ENCODE measurements around the gene PTK6.

Gene PTK6

DNA sequence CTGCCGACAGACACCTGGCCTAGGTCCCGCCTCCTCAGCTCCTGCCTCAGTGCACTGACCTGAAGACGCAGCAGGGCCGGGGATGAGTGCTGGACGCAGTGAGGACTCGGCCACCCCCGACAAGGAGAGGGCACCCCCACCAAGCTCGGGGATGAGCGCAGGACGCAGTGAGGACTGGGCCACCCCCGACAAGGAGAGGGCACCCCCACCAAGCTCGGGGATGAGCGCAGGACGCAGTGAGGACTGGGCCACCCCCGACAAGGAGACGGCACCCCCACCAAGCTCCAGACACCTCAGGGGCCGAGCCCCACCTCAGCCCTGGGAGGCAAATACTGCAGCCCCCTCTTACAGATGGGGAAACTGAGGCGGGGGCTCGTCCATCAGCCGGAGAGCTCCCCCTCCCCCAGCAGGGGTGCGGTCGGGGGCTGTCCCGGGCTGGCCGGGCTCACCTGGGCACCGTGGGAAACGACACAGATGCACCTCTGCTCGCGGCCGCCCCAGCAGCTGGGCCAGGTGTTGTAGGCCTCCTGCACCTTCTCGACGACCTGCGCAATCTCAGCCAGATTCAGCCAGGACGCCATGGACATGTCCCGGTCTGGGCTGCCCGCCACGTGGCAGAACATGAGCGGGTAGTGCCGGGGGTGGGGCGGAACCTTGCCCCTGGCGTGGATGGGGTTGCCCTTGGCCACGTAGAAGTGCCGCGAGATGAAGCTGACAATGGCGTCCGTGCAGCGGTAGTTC is 29.4 kb upstream of the PTK6 start:
- no peak for ATAC-seq
- TF ChIP-seq OSR1 (CRISPR knock-in tag; IDR thresholded peaks at IDR 0.05) (no peak), ARNTL (CRISPR knock-in tag; IDR thresholded peaks at IDR 0.05; ENCODE audit: borderline replicate concordance, low read depth) (no peak), CSRNP3 (CRISPR knock-in tag; IDR thresholded peaks at IDR 0.05) (no peak), CSDC2 (CRISPR knock-in tag; IDR thresholded peaks at IDR 0.05) (no peak), PATZ1 (CRISPR knock-in tag; IDR thresholded peaks at IDR 0.05; ENCODE audit: borderline replicate concordance) (no peak), ZNF8 (CRISPR knock-in tag; IDR thresholded peaks at IDR 0.05) (no peak), ZC3H10 (CRISPR knock-in tag; IDR thresholded peaks at IDR 0.05) (no peak), TOX (CRISPR knock-in tag; IDR thresholded peaks at IDR 0.05; ENCODE audit: borderline replicate concordance) (no peak), ZNF565 (CRISPR knock-in tag; conservative IDR thresholded peaks at IDR 0.05; ENCODE audit: low read depth) (no peak), ZFP30 (CRISPR knock-in tag; IDR thresholded peaks at IDR 0.05) (no peak), ZFP3 (CRISPR knock-in tag; IDR thresholded peaks at IDR 0.05) (no peak)
- TF ChIP-seq, protein P1, sequence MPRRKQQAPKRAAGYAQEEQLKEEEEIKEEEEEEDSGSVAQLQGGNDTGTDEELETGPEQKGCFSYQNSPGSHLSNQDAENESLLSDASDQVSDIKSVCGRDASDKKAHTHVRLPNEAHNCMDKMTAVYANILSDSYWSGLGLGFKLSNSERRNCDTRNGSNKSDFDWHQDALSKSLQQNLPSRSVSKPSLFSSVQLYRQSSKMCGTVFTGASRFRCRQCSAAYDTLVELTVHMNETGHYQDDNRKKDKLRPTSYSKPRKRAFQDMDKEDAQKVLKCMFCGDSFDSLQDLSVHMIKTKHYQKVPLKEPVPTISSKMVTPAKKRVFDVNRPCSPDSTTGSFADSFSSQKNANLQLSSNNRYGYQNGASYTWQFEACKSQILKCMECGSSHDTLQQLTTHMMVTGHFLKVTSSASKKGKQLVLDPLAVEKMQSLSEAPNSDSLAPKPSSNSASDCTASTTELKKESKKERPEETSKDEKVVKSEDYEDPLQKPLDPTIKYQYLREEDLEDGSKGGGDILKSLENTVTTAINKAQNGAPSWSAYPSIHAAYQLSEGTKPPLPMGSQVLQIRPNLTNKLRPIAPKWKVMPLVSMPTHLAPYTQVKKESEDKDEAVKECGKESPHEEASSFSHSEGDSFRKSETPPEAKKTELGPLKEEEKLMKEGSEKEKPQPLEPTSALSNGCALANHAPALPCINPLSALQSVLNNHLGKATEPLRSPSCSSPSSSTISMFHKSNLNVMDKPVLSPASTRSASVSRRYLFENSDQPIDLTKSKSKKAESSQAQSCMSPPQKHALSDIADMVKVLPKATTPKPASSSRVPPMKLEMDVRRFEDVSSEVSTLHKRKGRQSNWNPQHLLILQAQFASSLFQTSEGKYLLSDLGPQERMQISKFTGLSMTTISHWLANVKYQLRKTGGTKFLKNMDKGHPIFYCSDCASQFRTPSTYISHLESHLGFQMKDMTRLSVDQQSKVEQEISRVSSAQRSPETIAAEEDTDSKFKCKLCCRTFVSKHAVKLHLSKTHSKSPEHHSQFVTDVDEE (CRISPR knock-in tag; IDR thresholded peaks at IDR 0.05) = no peak

- no peak for TF ChIP-seq PATZ1 (CRISPR knock-in tag; IDR thresholded peaks at IDR 0.05; ENCODE audit: borderline replicate concordance)
- no peak for TF ChIP-seq GLIS3 (CRISPR knock-in tag; IDR thresholded peaks at IDR 0.05)
- TF ChIP-seq ZNF70 (CRISPR knock-in tag; IDR thresholded peaks at IDR 0.05) = no peak
- TF ChIP-seq BACH2 (CRISPR knock-in tag; IDR thresholded peaks at IDR 0.05; ENCODE audit: borderline replicate concordance) = no peak
- TF ChIP-seq, protein P2, sequence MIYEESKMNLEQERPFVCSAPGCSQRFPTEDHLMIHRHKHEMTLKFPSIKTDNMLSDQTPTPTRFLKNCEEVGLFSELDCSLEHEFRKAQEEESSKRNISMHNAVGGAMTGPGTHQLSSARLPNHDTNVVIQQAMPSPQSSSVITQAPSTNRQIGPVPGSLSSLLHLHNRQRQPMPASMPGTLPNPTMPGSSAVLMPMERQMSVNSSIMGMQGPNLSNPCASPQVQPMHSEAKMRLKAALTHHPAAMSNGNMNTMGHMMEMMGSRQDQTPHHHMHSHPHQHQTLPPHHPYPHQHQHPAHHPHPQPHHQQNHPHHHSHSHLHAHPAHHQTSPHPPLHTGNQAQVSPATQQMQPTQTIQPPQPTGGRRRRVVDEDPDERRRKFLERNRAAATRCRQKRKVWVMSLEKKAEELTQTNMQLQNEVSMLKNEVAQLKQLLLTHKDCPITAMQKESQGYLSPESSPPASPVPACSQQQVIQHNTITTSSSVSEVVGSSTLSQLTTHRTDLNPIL (CRISPR knock-in tag; IDR thresholded peaks at IDR 0.05; ENCODE audit: low read depth) = no peak
- TF ChIP-seq PPARA (CRISPR knock-in tag; IDR thresholded peaks at IDR 0.05; ENCODE audit: borderline replicate concordance) = no peak
- TF ChIP-seq ISL1 (CRISPR knock-in tag; IDR thresholded peaks at IDR 0.05) = no peak
- TF ChIP-seq TOX (CRISPR knock-in tag; IDR thresholded peaks at IDR 0.05; ENCODE audit: borderline replicate concordance) = no peak
- no peak for TF ChIP-seq ZC3H10 (CRISPR knock-in tag; IDR thresholded peaks at IDR 0.05)
- no peak for TF ChIP-seq ESRRG (CRISPR knock-in tag; IDR thresholded peaks at IDR 0.05)
- TF ChIP-seq ZFP3 (CRISPR knock-in tag; IDR thresholded peaks at IDR 0.05) = no peak
- TF ChIP-seq CSRNP3 (CRISPR knock-in tag; IDR thresholded peaks at IDR 0.05) = no peak
- no peak for TF ChIP-seq SNAI2 (CRISPR knock-in tag; IDR thresholded peaks at IDR 0.05)
- no peak for TF ChIP-seq RARB (CRISPR knock-in tag; IDR thresholded peaks at IDR 0.05)
- no peak for ATAC-seq
Measured at GRCh38 chr20:63565699-63566335, 28.6 kb upstream of the PTK6 start.
